Activated CD4-positive, alpha-beta T cell treated with anti-CD3 and anti-CD28 coated beads for 1 hour (primary cell): ENCODE measurements around the gene HCST.
"Not testable (repeated sequence)": the region's sequence is repeated elsewhere in the genome, so short reads cannot be mapped to it uniquely, and the experiment has no call there.

ENCODE experiments used
- DNase-seq: peaks from one replicate; pipeline ENCODE4 v3.0.0-alpha.2; 2020

The HCST gene

GRCh38 chr19:35901854-35902661 is at the start of gene HCST:
Gene HCST, plus strand, starts transcription at chr19:35902529. Its CDS starts 65 bp downstream, at chr19:35902594.
- peak; percentile 33 for DNase-seq

GRCh38 chr19:35853038-35853756 is 49.1 kb upstream of the HCST start:
- no peak for DNase-seq

GRCh38 chr19:35856546-35857149 is 45.7 kb upstream of the HCST start, which contains the start of gene KIRREL2:
Gene KIRREL2, plus strand, starts transcription at chr19:35856911. Its CDS starts 209 bp downstream, at chr19:35857120.
- DNase-seq, result no peak

GRCh38 chr19:35858311-35858710 is 44.0 kb upstream of the HCST start:
- DNase-seq, result no peak

- no peak for DNase-seq
Measured at GRCh38 chr19:35859414-35859813, 42.9 kb upstream of the HCST start.

- no peak for DNase-seq
Measured at GRCh38 chr19:35860436-35860817, 41.9 kb upstream of the HCST start.

GRCh38 chr19:35860818-35861639 is 41.3 kb upstream of the HCST start:
- no peak for DNase-seq

GRCh38 chr19:35861640-35862160 is 40.6 kb upstream of the HCST start:
- DNase-seq, result no peak

- DNase-seq, result no peak
Measured at GRCh38 chr19:35862528-35862927, 39.8 kb upstream of the HCST start.

GRCh38 chr19:35863018-35863417 is 39.3 kb upstream of the HCST start:
- no peak for DNase-seq

- peak; percentile 56 for DNase-seq
Measured at GRCh38 chr19:35868172-35868822, 34.0 kb upstream of the HCST start, which contains the start of gene APLP1. Gene APLP1, plus strand, starts transcription at chr19:35868574. Its CDS starts 63 bp downstream, at chr19:35868637.

- no peak for DNase-seq
Measured at GRCh38 chr19:35868823-35869326, 33.5 kb upstream of the HCST start.

GRCh38 chr19:35869327-35870123 is 32.8 kb upstream of the HCST start:
- DNase-seq, result peak; percentile 70

- not testable (repeated sequence) for DNase-seq
Measured at GRCh38 chr19:35870124-35870736, 32.1 kb upstream of the HCST start.

- no peak for DNase-seq
Measured at GRCh38 chr19:35870798-35871197, 31.5 kb upstream of the HCST start.

GRCh38 chr19:35871611-35872010 is 30.7 kb upstream of the HCST start:
- no peak for DNase-seq

- no peak for DNase-seq
Measured at GRCh38 chr19:35872180-35872579, 30.1 kb upstream of the HCST start.

- DNase-seq, result no peak
Measured at GRCh38 chr19:35874392-35874930, 27.9 kb upstream of the HCST start.

- DNase-seq, result no peak
Measured at GRCh38 chr19:35879068-35879467, 23.3 kb upstream of the HCST start.

GRCh38 chr19:35879770-35880317 is 22.5 kb upstream of the HCST start:
- DNase-seq, result peak; percentile 55
